ENCODE measurements around the gene ZNF644.

DNA sequence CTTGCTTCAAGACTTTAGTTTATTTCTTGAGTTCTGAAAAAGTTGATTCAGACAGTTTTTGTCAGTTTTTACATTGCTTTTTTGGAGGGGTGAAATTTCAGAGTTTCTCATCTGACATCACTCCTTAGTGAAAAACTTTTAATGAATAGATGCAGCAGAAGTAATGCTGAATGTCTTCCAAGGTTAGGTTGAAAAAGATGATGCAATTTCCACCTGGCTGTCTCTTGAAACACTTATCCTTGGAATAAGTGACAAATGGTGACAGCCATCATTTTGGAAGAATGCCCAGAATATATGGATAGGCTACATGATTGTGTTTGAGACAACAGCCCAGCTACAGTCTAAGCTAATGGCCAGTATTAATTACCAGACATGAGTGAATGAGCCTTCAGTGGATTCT lies 140.8 kb downstream of the ZNF644 start:
- TF ChIP-seq, protein P1, sequence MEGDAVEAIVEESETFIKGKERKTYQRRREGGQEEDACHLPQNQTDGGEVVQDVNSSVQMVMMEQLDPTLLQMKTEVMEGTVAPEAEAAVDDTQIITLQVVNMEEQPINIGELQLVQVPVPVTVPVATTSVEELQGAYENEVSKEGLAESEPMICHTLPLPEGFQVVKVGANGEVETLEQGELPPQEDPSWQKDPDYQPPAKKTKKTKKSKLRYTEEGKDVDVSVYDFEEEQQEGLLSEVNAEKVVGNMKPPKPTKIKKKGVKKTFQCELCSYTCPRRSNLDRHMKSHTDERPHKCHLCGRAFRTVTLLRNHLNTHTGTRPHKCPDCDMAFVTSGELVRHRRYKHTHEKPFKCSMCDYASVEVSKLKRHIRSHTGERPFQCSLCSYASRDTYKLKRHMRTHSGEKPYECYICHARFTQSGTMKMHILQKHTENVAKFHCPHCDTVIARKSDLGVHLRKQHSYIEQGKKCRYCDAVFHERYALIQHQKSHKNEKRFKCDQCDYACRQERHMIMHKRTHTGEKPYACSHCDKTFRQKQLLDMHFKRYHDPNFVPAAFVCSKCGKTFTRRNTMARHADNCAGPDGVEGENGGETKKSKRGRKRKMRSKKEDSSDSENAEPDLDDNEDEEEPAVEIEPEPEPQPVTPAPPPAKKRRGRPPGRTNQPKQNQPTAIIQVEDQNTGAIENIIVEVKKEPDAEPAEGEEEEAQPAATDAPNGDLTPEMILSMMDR (IDR thresholded peaks at IDR 0.05; ENCODE audit: low read length) = no peak
- TF ChIP-seq EZH2 (IDR thresholded peaks at IDR 0.05; ENCODE audit: borderline replicate concordance, low read length) = no peak
